Measurements from ENCODE around the gene SLC13A3.

SLC13A3 gene

GRCh38 chr20:46573788-46574584, 77.3 kb downstream of the SLC13A3 start:
- DNase-seq, result no peak

DNA sequence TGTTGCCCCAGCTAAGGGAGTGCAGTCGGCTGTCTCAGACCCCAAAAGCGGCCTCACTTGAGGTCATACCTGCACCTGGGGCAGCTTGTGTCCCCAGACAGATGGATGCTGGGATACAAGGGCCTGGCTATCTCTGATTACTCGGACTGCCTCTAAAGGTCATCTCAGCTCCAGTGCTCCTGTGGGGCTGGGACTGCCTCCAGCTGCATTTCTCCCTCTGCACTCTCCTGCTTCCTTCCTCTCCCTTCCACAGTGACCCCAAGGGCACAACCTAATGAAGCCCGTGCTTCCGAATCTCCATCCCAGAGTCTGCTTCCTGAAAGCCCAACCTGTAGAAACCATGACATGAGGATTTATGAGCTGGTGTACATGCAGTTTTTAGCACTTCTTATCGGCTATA, 78.0 kb downstream of the SLC13A3 start:
- DNase-seq, result no peak

- DNase-seq, result no peak
Observed at GRCh38 chr20:46572790-46573189, 78.5 kb downstream of the SLC13A3 start.

DNA sequence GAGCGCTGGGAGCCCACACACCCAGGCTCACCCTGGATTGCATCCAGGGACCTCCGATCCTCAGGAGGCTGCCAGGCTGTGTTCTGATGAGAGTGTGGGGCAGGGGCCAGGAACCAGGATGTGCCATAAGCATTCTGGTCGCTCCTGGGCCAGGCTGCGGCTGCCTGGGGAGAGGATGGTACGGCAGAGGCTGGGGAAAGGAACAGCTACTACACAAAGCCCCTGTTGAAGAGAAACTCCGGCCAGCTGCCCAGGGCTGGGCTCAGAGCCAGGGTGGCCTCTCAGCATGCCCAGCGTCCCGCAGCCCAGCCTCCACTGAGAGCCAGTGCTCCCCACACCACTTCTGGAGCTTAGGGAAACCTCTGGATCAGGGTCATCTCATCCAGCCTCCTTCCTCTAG, 79.1 kb downstream of the SLC13A3 start:
- DNase-seq, result no peak

DNA sequence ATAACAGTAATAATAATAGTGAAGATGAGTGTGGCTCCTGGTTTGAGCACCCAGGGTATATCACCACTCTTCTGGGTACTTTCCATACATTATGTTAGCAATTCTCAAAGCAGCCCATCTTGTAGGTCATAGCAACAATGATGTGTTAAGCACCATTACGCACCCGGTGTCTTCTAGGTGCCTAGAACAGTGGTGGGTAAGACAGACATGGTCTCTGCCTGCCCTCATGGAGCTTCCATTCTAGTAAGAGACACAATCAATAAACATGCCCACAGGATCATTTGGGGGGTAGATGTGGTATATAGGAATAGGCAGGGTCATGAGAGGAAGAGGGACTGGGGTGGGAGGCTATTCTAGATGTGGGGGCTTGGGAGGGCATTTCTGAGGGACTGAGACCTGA, 79.8 kb downstream of the SLC13A3 start:
- DNase-seq, result no peak

DNA sequence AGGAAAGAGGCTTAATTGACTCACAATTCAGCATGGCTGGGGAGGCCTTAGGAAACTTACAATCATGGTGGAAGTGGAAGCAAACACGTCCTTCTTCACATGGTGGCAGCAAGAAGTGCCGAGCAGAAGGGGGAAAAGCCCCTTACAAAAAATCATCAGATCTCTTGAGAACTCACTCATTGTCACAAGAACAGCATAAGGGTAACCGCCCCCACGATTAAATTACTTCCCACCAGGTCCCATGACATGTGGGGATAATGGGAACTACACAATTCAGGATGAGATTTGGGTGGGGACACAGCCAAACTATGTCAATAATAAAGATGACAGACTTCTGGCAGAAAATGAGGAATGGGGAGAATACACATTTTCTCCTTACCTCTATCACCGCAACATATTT, 80.3 kb downstream of the SLC13A3 start:
- DNase-seq, result no peak

DNA sequence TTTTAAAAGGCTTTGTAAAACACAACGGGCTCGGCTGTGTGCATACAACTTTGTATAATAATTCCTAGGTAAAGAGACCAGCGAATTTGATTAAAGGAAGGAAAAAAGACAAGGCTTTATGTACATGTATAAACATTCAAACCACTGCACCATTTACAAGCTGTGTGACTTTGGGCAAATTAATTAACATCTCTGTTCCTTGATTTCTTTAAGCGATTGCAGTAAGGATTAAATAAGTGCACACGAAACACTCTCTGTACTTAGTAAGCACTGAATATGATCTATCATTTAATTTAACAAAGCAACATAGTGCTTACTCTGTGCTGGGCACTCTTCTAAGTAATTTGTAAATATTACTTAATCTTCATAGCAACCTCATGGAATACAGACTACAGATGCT, 81.3 kb downstream of the SLC13A3 start:
- DNase-seq, result no peak

DNA sequence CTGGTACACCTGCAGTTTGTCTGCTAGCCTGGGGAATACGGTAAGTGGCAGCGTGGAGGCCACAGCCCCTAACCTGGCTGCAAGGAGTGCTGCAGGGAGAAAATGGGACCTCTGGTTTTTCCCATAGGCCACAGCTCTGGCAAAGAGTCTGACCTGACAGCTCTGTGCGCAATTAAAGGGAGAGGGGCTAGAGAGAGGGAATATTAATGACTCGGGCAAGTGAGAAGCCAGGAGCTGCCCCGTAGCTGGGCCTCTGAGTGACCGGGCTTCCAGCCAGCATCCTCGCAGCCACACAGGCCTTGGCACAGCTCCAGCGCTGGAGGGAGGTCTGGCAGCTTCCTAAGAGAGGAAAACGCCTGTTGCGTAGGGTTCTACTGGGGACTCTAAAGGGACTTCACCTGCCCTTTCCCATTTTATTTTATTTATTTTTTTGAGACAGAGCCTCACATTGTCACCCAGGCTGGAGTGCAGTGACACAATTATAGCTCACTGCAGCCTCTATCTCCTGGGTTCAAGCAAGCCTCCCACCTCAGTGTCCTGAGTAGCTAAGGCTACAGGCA, 82.6 kb downstream of the SLC13A3 start:
- DNase-seq, result no peak

- DNase-seq, result no peak
Observed at GRCh38 chr20:46566125-46566524, 85.1 kb downstream of the SLC13A3 start.

- DNase-seq, result no peak
Observed at GRCh38 chr20:46564241-46564957, 86.9 kb downstream of the SLC13A3 start.

- DNase-seq, result no peak
Observed at GRCh38 chr20:46563860-46564221, 87.4 kb downstream of the SLC13A3 start.

DNA sequence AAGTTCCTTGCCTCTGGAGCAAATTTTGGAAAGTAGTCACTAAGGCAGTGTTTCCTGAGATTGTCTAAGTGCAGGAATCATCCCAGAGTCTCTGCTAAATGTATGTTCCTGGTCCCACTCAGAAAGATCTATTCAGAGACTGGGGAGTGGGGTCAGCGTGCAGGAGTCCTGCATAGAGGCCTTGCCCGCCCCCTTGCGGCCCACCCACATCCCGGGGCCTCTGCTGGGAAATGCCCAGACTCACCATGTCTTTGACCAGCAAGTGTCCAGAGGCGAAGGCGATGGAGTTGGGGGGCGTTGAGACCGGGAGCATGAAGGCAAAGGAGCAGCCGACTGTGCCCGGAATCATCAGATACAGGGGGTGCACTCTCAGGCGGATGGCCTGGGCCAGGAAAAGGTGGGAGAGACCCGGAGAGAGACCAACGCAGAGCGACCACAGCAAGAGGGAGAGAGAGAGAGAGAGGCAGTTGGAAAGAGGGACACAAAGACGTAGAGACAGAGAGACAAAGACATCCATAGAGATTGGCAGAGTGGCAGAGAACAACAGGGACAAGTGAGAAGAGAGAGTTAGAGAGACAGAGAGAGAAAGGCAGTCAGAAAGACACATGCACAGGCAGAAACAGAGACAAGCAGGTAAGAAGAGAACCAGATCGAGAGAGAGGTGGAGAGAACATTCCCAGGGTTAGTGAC, 87.9 kb downstream of the SLC13A3 start:
- no peak for DNase-seq

- peak; percentile 83 for DNase-seq
Observed at GRCh38 chr20:46562373-46563169, 88.7 kb downstream of the SLC13A3 start.

DNA sequence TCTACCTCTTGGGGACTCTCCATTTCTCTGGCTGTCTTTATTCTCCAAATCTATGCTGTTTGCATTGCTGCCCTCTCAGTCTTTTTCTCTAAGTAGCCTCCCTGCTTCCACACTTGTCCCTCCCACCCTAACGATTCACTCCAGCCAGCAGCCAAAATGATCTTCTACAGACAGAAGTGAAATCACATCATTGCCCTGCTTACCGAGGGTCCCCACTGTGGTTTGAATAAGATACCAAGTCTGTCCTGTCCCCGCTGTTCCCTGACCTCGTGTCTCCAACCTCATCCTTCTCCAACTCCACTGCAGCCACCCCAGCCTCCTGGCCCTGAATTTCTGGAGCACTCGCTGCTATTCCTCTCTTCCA, 89.3 kb downstream of the SLC13A3 start:
- DNase-seq, result no peak

DNA sequence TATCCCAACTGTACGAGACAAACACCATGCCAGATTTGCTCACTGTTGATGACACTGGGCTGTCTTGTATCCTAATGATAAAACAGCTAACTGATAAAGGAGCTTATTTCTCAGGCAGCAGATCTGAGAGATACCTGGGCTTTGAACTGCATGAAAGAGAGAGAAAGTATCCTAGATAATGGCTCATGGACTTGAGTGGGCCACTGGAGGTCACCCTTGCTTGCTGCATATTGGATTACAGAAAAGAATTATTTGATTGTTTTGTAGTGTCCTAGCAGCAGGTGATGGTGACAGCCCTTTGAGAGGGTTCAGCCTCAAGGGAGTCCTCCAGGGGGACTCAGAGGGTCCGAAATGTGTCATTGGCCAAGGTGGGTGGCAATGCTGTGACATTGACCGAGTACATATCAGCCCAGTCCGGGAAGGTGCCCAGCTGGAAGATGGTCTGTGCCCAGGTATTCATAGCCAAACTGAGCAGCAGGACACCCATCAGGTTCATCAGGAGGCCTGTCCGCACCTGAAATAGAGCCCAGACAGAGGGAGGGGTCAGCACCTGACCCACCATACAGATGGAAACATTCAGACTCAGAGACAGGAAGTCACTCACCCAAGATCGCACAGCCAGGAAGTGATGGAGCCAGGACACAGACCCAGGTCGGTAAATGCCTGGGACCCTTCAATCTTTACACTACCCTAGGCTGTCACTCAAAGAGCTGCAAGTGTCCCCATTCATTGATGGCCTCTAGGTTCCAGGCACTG, 91.4 kb downstream of the SLC13A3 start:
- DNase-seq, result no peak

GRCh38 chr20:46559001-46559400, 92.3 kb downstream of the SLC13A3 start:
- no peak for DNase-seq

- peak; percentile 71 for DNase-seq
Observed at GRCh38 chr20:46558511-46558959, 92.7 kb downstream of the SLC13A3 start.

GRCh38 chr20:46557231-46557956, 93.9 kb downstream of the SLC13A3 start:
- no peak for DNase-seq

DNA sequence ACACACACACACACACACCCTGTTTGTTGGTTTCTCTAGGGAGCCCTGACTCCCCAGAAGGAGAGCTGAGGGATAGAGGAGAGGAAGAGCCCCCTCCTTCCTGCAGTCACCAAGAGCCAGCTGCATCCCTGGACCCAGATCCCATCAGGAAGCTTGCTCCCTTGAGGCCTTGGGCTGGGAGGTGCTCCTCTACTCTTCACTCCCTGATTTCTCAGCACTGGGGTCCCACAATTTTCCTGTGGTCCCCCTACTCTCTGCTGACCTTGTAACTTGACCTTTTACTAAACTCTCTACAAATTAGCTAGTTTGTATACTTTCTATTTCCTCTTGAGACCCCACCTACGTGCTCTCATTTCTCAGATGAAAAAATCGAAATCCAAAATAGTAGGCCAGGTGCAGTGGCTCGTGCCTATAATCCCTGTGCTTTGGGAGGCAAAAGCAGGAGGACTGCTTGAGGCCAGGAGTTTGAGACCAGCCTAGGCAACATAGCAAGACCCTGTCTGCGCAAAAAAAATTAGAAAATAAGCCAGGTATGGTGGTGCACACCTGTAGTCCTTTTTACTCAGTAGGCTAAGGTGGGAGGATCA, 95.8 kb downstream of the SLC13A3 start:
- DNase-seq, result no peak

DNA sequence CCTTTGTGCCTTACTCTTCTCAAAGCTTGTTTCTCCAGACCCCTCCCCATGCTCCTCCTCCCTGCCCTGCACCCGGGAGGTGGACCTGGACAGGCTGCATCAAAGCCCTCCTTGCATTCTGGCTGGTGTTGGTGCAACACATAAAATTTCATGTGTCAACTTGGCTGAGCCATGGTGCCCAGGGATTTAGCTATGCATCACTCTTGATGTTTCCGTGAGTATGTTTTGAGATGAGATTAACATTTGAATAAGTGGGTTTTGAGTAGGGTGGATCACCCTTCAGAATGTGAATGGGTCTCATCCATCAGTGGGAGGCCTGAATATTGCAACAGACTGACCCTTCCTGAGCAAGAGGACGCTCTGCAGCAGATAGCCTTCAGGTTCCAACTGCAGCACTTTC, 96.4 kb downstream of the SLC13A3 start:
- DNase-seq, result no peak

DNA sequence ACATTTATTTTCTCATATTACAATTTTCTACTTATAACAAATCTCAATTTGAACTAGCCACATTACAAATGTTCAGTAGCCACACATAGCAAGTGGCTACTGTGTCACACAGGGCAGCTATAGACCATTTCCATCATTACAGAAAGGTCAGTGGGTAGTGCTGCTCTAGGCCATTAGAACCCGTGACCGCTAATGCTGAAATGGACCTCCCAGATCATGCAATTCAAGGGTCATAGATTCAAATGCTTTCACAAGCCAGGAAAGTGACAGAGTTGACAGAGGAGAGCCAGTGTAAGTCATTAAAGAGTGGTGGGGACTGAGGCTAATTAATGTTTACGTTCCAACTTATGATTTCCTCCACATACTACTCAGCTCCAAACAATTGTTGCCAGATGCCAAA, 97.3 kb downstream of the SLC13A3 start:
- no peak for DNase-seq
